GM12878 (cell line): Measurements from ENCODE around the gene MCM3. TPM values are rescaled to one million over a fixed set of nuclear protein-coding genes. Genes with fewer than 3 reads are reported as not detected.

ENCODE experiments used
- CBFB ChIP-seq: IDR thresholded peaks from 2 replicates; pipeline ENCODE4 v1.6.1; 2016; ENCODE audit warnings: antibody characterized with exemption, low read depth
- CBX3 ChIP-seq: fragments of 200-600 bp; sonication (generic); IDR thresholded peaks from 2 replicates; pipeline ENCODE4 v1.6.1; 2016; ENCODE audit warnings: low read depth, borderline replicate concordance
- CHD1 ChIP-seq: IDR thresholded peaks from 2 replicates; pipeline ENCODE4 v1.6.1; 2012; ENCODE audit warnings: low read depth, low read length, improper control_type of control experiment
- EGR1 ChIP-seq, 2 experiments: IDR thresholded peaks; 1 replicate in 1 of 2; 2 replicates in 1 of 2; pipeline ENCODE4 v1.6.1; 2011 to 2012; ENCODE audit warnings: low read depth in 2 of 2, low read length in 2 of 2, borderline replicate concordance in 1 of 2, mild to moderate bottlenecking in 1 of 2, moderate library complexity in 1 of 2
- MTA2 ChIP-seq: fragments of 450-650 bp; IDR thresholded peaks from 2 replicates; pipeline ENCODE4 v1.6.1; 2016; ENCODE audit warnings: low read depth, mild to moderate bottlenecking, moderate library complexity
- NBN ChIP-seq: fragments of 450-650 bp; IDR thresholded peaks from 2 replicates; pipeline ENCODE4 v1.6.1; 2016
- NFIC ChIP-seq: IDR thresholded peaks from 2 replicates; pipeline ENCODE4 v1.6.1; 2012; ENCODE audit warnings: low read depth, mild to moderate bottlenecking, inconsistent platforms, low read length, moderate library complexity
- NR2C2 ChIP-seq: IDR thresholded peaks from 2 replicates; pipeline ENCODE4 v1.6.1; 2011; ENCODE audit warnings: borderline replicate concordance, low read depth; ENCODE audit not compliant: control insufficient read depth, insufficient read length
- PBX3 ChIP-seq: IDR thresholded peaks from 2 replicates; pipeline ENCODE4 v1.6.1; 2011; ENCODE audit warnings: mild to moderate bottlenecking, low read depth, low read length, moderate library complexity; ENCODE audit not compliant: insufficient replicate concordance
- POLR2AphosphoS2 ChIP-seq: IDR thresholded peaks from 2 replicates; pipeline ENCODE4 v1.6.1; 2011; ENCODE audit warnings: low read depth, mild to moderate bottlenecking, low read length, improper control_type of control experiment, moderate library complexity
- POU2F2 ChIP-seq: IDR thresholded peaks from 3 replicates; pipeline ENCODE4 v1.6.1; 2011; ENCODE audit warnings: low read depth, mild to moderate bottlenecking, low read length, borderline replicate concordance
- RB1 ChIP-seq: fragments of 450-650 bp; formaldehyde crosslinking; IDR thresholded peaks from 2 replicates; pipeline ENCODE4 v1.6.1; 2017; ENCODE audit warnings: mild to moderate bottlenecking, borderline replicate concordance
- SIX5 ChIP-seq: IDR thresholded peaks from 2 replicates; pipeline ENCODE4 v1.6.1; 2011; ENCODE audit warnings: mild to moderate bottlenecking, low read depth, low read length, moderate library complexity; ENCODE audit not compliant: severe bottlenecking
- SMC3 ChIP-seq: IDR thresholded peaks from 2 replicates; pipeline ENCODE4 v1.6.1; 2011; ENCODE audit warnings: low read length, improper control_type of control experiment, borderline replicate concordance
- SPI1 ChIP-seq: IDR thresholded peaks from 2 replicates; pipeline ENCODE4 v1.6.1; 2011; ENCODE audit warnings: low read depth, mild to moderate bottlenecking, low read length, moderate library complexity, borderline replicate concordance; ENCODE audit not compliant: insufficient read depth
- SRF ChIP-seq, 2 experiments: IDR thresholded peaks; 2 replicates each; pipeline ENCODE4 v1.6.1; 2011; ENCODE audit warnings: low read depth in 2 of 2, low read length in 2 of 2, mild to moderate bottlenecking in 1 of 2, moderate library complexity in 1 of 2
- SUPT20H ChIP-seq: IDR thresholded peaks from 2 replicates; pipeline ENCODE4 v1.6.1; 2011; ENCODE audit warnings: low read depth, mild to moderate bottlenecking, low read length, moderate library complexity, borderline replicate concordance; ENCODE audit not compliant: control insufficient read depth
- TBL1XR1 ChIP-seq: IDR thresholded peaks from 2 replicates; pipeline ENCODE4 v1.6.1; 2012; ENCODE audit warnings: low read depth, low read length, improper control_type of control experiment
- WRNIP1 ChIP-seq: IDR thresholded peaks from 2 replicates; pipeline ENCODE4 v1.6.1; 2011; ENCODE audit warnings: low read depth, low read length, improper control_type of control experiment, borderline replicate concordance
- polyA plus RNA-seq, 11 experiments: library from polyadenylated mRNA; depleted of rRNA in 4 of 11; unstranded in 6 of 11; stranded (reverse) in 5 of 11; fragments of >200 nt; fragmentation: Nextera tagmentation in 4 of 11; fragmentation: Illumina TruSeq in 1 of 11; extraction: Ambion mirVana in 4 of 11; extraction: Trizol in 1 of 11; gene quantifications; 1 replicate in 1 of 11; 2 replicates in 10 of 11; pipeline versions ENCODE4 v1.2.1 to v1.2.3, GENCODE V29; 2011 to 2016; ENCODE audit warnings: inconsistent platforms in 2 of 11, missing spikeins in 2 of 11, low read depth in 1 of 11
- total RNA-seq, 4 experiments: library from RNA; depleted of rRNA in 3 of 4; stranded (reverse); fragments of >200 nt in 3 of 4; fragmentation: Illumina TruSeq in 1 of 4; extraction: Trizol in 1 of 4; gene quantifications; 2 replicates each; pipeline versions ENCODE4 v1.2.1 to v1.2.3, GENCODE V29; 2013 to 2021
- TF ChIP-seq, protein P1 (sequence below), 3 experiments: IDR thresholded peaks in 2 of 3; conservative IDR thresholded peaks in 1 of 3; 2 replicates each; pipeline ENCODE4 v1.5.1; 2011; ENCODE audit warnings: low read depth in 3 of 3, low read length in 3 of 3, mild to moderate bottlenecking in 3 of 3, control low read depth in 2 of 3, moderate library complexity in 2 of 3, inconsistent platforms in 1 of 3, mixed read lengths in 1 of 3; ENCODE audit not compliant: control insufficient read depth in 2 of 3, insufficient read depth in 1 of 3; ENCODE audit errors: extremely low read depth in 1 of 3
- TF ChIP-seq, protein P2 (sequence below): fragments of 450-650 bp; formaldehyde crosslinking; IDR thresholded peaks from 2 replicates; pipeline ENCODE4 v1.4.0; 2020; ENCODE audit warnings: mild to moderate bottlenecking, moderate library complexity
- TF ChIP-seq, protein P3 (sequence below): fragments of 450-650 bp; IDR thresholded peaks from 2 replicates; pipeline ENCODE4 v1.6.1; 2014; ENCODE audit warnings: mild to moderate bottlenecking

MCM3 gene
- total and polyA plus RNA-seq, 10 of the 15 experiments (the other 5 are each of a cell fraction or from before 2014, with no cell fraction given), result 74.1 to 265 (median 214) TPM

DNA sequence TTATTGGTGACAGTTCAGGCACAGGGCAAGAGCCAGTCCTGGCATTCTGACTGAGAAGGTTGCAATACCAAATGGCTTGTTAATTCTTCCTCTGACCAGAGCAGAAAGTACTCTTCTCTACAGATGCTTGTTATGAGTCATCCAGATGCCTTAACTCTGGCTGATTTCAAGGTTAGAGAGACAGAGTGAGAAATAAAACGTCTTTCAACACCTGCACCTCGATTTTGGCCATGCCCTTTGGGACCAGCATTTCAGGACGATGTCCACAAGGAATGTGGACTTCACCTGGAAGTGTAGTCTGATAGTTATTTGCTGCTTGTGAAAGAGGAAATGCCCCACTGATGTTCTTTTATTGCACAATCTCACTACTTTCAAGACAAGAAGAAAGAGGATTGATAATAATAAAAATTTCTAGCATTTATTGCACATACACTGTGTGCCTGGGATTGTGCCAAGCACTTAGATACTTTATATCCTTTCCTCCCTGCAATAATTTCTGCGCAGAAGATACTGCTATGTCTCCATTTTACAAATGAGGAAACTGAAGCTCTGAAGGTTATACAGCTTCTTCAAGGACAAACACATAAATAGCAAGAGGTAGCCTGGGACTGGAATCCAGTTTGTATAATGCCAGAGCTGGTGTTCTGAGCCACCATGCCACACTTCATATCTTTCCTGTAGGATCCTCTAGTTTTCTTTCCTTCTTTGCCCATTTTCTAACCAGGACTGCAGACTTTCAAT is 33.5 kb upstream of the MCM3 start (continued):
- TF ChIP-seq, protein P1, sequence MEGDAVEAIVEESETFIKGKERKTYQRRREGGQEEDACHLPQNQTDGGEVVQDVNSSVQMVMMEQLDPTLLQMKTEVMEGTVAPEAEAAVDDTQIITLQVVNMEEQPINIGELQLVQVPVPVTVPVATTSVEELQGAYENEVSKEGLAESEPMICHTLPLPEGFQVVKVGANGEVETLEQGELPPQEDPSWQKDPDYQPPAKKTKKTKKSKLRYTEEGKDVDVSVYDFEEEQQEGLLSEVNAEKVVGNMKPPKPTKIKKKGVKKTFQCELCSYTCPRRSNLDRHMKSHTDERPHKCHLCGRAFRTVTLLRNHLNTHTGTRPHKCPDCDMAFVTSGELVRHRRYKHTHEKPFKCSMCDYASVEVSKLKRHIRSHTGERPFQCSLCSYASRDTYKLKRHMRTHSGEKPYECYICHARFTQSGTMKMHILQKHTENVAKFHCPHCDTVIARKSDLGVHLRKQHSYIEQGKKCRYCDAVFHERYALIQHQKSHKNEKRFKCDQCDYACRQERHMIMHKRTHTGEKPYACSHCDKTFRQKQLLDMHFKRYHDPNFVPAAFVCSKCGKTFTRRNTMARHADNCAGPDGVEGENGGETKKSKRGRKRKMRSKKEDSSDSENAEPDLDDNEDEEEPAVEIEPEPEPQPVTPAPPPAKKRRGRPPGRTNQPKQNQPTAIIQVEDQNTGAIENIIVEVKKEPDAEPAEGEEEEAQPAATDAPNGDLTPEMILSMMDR (IDR thresholded peaks at IDR 0.05 in 2 of 3, conservative IDR thresholded peaks at IDR 0.05 in 1 of 3; ENCODE audit: control insufficient read depth in 2 of 3, extremely low read depth in 1 of 3, insufficient read depth in 1 of 3, low read depth in 3 of 3, low read length in 3 of 3), result no peak
- TF ChIP-seq, protein P2, sequence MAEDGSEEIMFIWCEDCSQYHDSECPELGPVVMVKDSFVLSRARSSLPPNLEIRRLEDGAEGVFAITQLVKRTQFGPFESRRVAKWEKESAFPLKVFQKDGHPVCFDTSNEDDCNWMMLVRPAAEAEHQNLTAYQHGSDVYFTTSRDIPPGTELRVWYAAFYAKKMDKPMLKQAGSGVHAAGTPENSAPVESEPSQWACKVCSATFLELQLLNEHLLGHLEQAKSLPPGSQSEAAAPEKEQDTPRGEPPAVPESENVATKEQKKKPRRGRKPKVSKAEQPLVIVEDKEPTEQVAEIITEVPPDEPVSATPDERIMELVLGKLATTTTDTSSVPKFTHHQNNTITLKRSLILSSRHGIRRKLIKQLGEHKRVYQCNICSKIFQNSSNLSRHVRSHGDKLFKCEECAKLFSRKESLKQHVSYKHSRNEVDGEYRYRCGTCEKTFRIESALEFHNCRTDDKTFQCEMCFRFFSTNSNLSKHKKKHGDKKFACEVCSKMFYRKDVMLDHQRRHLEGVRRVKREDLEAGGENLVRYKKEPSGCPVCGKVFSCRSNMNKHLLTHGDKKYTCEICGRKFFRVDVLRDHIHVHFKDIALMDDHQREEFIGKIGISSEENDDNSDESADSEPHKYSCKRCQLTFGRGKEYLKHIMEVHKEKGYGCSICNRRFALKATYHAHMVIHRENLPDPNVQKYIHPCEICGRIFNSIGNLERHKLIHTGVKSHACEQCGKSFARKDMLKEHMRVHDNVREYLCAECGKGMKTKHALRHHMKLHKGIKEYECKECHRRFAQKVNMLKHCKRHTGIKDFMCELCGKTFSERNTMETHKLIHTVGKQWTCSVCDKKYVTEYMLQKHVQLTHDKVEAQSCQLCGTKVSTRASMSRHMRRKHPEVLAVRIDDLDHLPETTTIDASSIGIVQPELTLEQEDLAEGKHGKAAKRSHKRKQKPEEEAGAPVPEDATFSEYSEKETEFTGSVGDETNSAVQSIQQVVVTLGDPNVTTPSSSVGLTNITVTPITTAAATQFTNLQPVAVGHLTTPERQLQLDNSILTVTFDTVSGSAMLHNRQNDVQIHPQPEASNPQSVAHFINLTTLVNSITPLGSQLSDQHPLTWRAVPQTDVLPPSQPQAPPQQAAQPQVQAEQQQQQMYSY (CRISPR knock-in tag), result no peak
- TF ChIP-seq MTA2, result peak; percentile 57
- no peak for TF ChIP-seq NR2C2
- no peak for TF ChIP-seq CHD1
- no peak for TF ChIP-seq TBL1XR1
- no peak for TF ChIP-seq RB1
- no peak for TF ChIP-seq SRF (IDR thresholded peaks at IDR 0.05; ENCODE audit: low read depth in 2 of 2, low read length in 2 of 2)
- no peak for TF ChIP-seq POLR2AphosphoS2
- TF ChIP-seq NBN, result 0 out of 2 replicates have a peak, but pooled peaks have one; percentile 28
- TF ChIP-seq SMC3, result no peak
- no peak for TF ChIP-seq EGR1 (IDR thresholded peaks at IDR 0.05; ENCODE audit: borderline replicate concordance in 1 of 2, low read depth in 2 of 2, low read length in 2 of 2)
- TF ChIP-seq CBX3, result no peak
- peak; percentile 57; the same call in 1 of the 2 replicates for TF ChIP-seq NFIC
- 0 out of 2 replicates have a peak, but pooled peaks have one; percentile 18 for TF ChIP-seq SPI1
- TF ChIP-seq PBX3, result no peak
- TF ChIP-seq SUPT20H, result no peak
- TF ChIP-seq, protein P3, sequence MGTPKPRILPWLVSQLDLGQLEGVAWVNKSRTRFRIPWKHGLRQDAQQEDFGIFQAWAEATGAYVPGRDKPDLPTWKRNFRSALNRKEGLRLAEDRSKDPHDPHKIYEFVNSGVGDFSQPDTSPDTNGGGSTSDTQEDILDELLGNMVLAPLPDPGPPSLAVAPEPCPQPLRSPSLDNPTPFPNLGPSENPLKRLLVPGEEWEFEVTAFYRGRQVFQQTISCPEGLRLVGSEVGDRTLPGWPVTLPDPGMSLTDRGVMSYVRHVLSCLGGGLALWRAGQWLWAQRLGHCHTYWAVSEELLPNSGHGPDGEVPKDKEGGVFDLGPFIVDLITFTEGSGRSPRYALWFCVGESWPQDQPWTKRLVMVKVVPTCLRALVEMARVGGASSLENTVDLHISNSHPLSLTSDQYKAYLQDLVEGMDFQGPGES, result no peak
- TF ChIP-seq SIX5, result no peak
- no peak for TF ChIP-seq CBFB
- no peak for TF ChIP-seq POU2F2
- no peak for TF ChIP-seq WRNIP1
